GM19351 (cell line): ENCODE measurements around the gene MMS19.
A peak's percentile ranks its signal among the peaks of the same experiment; 100 is the strongest.

Experiments used
- ATAC-seq: cut with Tn5 transposase; IDR thresholded peaks from one replicate; pipeline ENCODE4 v1.9.1; 2021; ENCODE audit warnings: mild to moderate bottlenecking, moderate library complexity; ENCODE audit not compliant: unreplicated experiment

Gene MMS19, protein sequence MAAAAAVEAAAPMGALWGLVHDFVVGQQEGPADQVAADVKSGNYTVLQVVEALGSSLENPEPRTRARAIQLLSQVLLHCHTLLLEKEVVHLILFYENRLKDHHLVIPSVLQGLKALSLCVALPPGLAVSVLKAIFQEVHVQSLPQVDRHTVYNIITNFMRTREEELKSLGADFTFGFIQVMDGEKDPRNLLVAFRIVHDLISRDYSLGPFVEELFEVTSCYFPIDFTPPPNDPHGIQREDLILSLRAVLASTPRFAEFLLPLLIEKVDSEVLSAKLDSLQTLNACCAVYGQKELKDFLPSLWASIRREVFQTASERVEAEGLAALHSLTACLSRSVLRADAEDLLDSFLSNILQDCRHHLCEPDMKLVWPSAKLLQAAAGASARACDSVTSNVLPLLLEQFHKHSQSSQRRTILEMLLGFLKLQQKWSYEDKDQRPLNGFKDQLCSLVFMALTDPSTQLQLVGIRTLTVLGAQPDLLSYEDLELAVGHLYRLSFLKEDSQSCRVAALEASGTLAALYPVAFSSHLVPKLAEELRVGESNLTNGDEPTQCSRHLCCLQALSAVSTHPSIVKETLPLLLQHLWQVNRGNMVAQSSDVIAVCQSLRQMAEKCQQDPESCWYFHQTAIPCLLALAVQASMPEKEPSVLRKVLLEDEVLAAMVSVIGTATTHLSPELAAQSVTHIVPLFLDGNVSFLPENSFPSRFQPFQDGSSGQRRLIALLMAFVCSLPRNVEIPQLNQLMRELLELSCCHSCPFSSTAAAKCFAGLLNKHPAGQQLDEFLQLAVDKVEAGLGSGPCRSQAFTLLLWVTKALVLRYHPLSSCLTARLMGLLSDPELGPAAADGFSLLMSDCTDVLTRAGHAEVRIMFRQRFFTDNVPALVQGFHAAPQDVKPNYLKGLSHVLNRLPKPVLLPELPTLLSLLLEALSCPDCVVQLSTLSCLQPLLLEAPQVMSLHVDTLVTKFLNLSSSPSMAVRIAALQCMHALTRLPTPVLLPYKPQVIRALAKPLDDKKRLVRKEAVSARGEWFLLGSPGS

DNA sequence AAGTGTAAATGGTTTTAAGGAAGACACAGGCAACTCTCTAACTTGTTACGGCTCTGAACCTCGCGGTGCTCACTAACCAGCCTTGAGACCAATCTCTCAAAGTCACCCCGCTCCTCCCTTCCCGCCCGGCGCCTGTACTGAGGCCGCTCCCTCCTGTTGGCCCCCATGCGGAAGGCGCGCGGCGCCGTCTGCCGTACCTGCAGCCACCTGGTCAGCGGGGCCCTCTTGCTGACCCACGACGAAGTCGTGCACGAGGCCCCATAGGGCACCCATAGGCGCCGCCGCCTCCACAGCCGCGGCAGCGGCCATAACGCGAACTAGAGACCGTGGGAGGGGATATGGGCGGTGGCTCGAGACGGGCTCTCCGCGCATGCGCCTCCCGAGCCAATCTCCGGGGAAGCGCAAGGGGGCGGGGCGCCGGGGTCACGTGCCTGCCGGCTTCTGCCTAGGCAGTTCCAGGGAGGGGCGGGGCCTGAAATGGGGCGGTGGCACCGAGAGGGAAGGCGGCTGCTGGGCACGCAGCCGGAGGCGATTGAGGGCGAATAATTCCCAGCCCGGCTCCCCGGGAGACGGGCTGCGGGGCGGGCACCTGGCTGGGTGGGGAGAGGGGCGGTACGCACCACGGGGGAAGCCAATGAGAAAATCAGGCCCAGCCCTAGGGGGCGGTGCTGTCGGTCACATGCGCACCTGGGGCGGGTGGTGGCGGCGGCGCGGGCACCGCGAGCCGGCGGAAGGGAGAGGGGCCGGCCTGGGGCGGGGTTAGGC, at the start of gene MMS19:
Gene MMS19, minus strand, starts transcription at position 347 of the 765 bp plus-strand sequence. Its CDS starts 38 bp downstream, at position 309.
- ATAC-seq: peak; percentile 90

DNA sequence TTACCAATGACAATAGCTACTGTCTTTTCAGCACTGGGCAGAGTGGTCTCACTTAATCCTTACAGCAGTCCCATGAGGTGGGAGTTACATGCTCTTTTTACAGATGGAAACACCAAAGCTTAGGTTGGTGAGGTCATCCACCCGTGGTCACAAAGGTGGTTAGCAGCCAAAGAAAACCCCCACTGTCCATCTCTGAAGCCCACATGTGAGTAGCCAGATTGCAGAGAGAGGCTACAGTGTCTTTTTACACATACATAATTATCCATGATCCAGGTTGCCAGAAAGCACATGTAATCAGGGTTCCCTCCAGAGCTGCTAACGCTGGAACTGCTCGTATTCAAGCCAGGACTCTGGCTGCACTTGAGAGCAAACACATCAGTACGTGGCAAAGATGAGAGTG, 49.7 kb upstream of the MMS19 start:
- no peak for ATAC-seq

DNA sequence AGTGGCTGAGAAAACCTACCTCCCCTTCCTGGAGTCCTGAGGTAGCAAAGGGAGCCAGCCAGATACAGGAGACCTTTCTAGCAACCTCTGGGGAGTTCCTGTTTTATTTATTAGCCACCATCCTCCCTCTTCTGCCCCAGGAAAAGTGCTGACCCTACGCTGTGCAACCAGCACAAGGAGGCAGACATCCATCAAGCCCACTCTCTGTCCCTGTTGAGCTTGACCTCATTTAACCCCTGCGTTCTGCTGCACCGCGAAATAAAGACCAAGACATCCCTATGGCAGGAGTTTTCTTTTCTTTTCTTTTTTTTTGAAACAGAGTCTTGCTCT, 49.0 kb upstream of the MMS19 start:
- no peak for ATAC-seq

DNA sequence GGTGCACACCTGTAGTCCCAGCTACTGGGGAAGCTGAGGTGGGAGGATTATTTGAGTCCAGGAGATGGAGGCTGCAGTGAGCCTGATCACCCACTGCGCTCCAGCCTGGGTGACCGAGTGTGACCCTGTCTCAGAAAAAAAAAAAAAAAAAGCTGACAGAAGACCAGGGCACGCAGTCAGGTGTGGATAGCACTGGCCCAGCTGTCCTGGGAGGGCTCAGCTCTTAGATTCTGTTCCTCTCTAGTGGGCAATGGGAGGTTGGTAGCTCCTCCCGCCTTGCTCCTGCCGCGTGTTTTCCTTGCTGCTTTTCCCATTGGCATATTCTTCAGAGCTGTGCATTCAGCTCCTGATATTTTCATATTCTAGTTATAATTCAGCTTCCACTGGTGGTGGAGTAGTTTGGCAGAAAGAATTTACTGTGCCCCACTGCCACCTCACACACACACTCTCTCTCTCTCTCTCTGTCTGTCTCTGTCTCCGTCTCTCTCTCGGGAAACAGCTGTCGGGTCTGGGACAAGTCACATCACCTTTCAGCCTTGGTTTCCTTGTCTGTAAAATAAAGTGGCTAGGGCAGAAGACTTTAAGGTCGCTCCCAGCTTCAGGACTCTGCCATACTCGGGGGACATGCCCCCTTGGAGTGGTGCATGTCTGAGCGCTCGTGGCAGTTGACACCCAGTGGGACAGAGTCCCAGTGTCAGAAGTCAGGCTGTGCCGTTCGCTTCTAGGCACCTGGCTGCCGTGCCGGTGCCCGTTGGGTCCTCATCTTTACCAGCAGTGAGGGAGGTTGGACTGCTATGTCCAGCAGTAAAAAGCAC, 48.4 kb upstream of the MMS19 start:
- ATAC-seq: no peak

DNA sequence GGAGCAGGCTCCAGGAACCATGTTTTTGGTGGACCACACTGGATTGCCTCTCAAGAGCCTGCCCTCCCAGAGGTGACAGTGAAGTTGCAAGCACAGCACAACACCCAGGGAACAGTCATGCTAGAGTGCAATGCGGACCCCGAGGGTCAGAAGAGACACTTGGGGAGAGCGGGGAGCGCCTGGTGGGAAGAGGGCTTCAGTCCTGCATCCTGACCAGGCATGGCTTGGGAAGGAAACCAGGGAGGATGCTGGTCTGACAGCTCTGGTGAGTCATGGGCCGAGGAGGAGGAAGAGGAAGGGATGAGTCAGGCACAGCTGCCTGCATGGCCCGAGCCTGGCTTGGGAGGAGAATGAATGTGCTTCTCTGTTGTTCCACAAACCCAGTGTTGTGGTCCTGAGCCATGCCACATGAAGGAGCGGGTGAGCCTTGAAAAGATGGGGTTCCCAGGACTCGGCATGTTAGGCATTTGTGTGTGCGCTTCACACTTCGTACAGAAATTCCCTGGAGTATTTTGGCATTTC, 44.9 kb upstream of the MMS19 start:
- no peak for ATAC-seq

DNA sequence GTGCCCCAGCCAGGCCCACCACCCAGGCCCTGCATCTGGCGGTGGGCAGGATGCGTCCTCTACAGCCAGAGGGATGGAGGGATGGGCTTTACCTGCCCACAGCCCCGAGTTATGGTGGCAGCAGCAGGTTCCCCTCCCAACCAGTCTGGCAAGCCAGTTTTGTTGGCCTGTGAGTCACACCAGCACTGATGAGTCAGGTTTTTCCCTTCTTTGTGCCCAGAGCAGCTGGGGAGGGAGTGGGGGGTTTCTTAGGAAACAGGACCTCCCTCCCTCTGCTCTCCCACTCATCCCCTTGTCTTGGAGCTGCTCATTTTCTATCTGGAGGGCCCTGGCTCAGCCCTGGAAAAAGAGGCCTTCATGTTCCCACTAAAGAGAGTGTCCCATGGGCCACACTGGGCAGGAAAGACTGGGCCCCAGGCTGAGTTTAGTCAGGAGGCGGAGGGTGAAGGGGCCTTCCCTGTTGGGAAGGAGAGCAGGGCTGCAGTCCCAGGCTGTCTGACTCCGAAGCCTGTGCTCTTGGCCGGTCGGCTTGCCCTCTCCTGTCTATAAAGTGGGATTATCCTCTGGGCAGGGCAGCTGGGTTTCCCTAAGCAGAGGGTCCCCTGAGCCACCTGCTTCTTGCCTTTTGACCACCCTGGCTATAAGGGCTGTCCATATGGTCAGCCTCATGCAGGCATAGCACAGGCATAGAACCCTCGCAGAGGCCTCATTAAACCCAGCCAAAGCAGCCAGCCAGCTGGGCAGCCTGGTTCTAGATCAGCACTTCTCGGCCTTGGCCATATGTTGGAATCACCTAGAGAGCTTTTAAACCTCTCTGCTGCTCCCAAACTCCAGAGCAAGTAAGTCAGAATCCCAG, 44.2 kb upstream of the MMS19 start:
- ATAC-seq: no peak

DNA sequence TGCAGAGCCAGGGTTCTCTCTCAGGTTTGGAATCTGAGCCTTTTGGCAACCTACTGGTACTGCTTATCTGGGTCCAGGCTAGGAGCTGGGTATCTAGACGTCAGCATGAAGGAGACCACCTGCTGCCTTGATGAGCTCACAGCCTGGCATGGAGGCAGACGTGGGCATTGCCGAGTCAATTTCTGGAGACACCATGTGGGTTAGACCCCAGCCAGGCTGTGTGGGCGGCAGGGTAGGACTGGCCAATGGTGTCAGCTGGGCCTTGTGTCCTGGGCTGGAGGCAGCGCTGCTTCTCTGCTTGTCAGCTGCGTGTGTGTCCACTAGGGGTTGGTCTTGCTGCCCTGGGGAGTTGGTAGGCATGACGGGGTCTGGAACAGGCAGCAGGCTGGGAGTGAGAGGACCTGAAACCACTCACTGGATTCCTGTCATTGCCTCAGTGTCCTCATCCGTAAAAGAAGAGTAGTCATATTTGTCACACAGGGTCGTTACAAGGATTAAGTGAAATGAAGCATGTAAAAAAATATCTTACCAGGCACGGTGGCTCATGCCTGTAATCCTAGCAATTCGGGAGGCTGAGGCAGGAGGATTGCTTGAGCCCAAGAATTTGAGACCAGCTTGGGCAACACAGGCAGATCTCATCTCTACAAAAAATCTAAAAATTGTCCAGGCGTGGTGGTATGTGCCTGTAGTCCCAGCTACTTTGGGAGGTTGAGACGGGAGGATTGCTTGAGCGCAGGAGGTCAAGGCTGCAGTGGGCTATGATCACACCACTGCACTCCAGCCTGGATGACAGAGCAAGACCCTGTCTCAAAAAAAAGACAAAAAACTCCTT, 42.7 kb upstream of the MMS19 start:
- ATAC-seq: no peak

DNA sequence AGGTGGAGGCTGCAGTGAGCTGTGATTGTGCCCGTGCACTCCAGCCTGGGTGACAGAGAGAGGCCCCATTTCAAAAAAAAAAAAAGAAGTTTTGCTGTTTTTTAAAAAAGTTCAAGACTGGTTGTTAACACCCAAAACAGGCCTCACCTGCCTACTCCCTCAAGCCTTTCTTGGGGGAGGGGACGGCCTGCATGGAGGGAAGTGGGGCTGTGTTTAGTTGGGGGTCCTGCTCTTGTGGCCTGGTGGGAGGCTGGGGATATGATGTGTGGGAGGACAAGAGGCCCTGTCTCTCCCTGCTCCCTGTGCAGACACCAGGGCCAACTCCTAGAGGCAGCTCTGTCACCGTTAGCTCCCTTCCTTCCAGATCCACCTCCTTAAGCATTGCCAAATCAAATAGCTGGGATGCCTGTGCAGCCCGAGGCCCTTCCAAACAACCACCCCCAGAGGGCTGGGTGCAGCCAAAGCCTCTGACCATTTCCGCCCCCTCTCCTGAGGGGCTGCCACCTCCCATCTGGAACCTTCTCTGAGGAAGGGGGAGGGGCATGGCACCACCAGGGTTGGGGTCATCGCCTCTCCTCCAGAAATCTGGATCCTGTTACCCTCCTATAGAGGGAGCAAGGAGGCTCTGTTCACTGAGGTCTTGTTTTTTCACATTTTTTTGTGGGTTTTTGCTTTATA, 41.4 kb upstream of the MMS19 start:
- ATAC-seq: no peak

DNA sequence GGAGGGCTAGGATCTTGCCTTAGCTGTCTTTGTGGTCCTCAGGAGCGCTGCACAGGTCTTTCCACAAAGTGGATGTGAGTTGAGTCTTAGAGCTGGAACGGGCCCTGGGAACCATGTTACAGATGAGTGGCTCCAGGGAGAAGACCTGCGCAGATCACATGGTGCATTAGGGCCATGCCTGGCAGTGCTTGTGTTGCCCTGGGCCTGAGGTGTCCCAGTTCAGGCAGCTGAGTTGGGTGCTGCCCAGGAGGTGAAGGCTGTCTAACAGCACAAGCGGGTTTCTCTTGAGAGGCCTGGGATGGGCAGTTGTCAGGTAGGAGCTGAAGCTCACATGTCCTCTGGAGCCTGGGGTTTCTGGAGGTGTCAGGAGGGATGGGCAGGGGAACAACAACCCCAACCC, 40.6 kb upstream of the MMS19 start:
- ATAC-seq: no peak

DNA sequence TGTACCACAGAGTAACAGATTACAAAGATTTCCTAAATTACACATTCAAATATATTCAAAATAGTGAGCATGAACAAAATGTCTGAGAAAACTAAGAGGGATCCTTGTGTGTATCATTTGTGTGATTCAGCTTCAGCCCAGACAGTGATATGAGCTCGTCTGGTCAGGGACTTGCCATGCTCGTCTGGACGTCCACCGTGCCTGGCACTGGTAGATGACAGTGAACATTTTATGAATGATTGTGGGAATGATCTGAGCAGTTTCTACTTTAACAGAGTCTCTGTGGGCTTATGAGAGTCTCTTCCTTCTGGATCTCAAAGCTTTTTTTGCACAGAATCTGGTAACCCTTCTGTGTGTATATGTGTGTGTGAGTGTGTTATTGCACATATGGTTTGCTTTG, 40.2 kb upstream of the MMS19 start:
- ATAC-seq: no peak

DNA sequence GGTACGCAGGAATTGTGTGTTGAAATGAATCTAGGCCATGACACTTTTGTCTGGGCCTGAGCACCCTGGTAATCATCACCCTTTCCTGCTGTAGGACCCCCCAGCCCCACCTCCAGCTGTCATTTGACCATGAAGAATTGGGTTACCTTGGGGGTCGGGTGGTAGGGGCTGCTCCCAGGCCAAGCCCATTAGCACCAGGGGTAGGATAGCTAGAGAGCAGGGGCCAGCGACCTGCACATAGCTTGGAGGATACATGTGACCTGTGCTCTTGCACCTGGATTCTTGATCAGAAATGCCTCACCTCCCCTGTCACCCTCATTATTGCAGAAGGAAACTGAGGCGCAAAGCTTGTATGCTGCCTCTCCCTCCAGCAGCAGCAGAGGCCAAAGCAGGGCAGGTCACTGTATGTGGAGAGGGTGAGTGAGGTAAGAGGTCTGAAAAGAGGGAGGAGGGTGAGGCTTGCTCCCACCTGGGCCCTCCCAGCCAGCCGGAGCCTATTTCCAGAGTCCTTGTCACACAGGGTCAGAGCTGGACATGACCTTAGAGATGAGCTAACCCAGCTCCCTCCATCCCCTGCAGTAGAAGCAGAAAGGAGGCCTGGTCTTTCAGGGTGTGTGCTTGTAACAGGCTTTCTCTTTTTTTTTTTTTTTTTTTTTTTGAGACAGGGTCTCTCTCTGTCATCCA, 39.1 kb upstream of the MMS19 start:
- ATAC-seq: no peak

DNA sequence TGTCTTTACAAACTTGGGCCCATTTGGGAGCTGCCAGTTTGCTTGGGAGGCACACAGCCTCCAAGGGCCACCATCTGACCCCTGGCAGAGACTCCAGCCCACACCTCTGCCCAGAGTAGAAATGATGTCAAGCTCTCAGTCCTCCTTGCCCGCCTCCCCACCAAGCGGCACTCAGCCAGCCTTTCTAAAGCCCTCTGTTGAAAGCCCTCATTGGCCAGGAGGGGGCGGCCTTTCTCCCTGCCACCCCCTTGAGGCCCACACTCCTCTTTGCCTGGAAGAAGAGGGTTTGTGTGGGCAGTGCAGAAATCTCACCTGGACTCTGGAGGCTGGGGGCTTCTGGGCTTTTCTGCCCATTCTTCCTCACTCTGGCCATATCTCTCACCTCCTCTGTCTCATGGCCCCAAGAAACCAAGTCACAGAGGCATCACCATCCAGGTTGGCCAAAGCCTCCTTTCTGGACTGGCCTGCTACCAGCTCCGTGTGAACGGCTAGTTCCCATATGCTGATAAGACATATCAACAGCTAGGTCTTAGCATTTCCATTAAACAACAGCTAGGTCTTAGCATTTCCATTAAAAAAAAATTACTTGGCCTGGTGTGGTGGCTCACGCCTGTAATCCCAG, 36.6 kb upstream of the MMS19 start:
- ATAC-seq: no peak

DNA sequence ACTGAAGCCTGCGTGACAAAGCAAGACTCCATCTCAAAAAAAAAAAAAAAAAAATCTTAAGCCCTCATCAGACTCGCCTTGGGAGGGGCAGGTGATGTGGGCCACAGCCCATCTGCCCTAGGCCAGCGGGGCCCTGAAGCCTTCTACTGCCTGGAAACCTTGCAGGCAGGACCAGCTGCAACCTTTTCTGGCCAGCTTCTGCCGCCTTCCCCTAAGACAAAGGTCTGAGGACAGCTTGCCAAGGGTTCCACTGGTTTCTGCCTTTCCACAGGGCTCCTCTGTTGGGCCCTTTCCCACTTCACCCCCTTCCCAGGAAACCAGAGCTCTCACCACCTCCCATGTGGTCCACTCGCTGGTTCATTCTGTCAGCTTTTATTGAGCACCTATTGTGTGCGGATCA, 35.7 kb upstream of the MMS19 start:
- no peak for ATAC-seq

DNA sequence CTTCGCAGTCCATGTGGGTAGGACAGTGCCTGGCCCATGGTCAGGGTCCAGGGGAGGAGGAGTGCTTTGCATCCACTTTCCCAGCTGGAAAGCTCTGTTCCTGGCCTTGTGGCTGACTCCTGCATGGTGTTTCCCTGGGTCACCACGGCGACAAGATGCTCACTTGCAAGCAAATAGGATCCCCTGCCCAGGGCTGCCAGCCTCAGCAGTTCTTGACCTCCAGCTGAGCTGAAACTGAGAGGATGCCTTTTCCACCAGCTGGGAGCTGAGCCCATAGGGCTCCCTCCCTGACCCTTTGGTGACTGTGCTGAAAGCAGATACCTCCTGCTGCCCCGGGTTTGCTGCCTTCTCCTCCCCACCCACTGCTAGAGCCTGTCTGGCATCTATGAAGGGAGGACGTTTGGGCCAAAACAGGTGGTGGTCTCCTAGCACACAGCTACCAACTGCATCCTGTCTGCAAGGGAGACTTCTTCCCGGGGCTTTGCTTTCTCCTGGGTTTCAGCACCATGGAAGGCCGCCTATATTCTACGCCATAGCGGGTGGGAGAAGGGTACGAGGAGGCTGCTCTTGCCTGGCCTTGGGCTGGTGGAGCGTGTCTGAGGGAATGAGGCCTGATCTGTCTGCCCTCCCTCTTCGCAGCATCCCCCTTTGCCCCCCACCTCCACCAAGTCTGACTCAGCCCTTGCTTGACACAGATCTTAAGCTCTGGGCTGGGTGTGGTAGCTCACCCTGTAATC, 34.9 kb upstream of the MMS19 start:
- no peak for ATAC-seq

DNA sequence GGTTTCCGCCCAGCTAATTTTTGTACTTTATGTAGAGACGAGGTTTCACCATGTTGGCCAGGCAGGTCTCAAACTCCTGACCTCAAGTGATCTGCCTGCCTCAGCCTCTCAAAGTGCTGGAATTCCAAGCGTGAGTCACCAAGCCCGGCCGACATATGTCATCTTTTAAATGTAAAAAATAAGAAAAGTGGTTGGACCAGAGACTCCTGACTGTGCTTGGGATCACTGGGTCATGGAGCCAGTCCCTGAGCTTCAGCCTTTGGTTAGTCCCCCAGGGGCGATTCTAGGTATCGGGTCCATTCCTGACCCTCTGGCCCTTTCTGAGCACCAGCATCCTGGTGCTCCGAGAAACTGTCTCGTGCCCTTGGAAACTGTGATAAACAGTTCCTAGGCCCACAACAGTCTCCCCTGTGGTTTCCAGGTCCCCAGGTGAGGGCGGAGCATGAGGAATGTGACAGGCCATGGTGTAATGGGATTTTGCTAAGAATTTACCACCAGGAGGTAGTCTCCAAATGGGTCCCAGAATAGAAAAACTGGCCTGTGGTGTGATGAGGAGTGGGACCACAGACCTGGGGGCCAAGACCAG, 33.3 kb upstream of the MMS19 start:
- no peak for ATAC-seq
